K562 (cell line): ENCODE measurements around the gene CALML4. TPM values are rescaled to one million over a fixed set of nuclear protein-coding genes. Genes with fewer than 3 reads are reported as not detected.

Source experiments
- ATAC-seq: fragments of 200-7000 bp; cut with Tn5 transposase; 3 replicates; pipeline ENCODE4 v1.9.1; 2020; ENCODE audit warnings: moderate library complexity
- BruUV-seq: library from RNA; stranded (reverse); fragments of 400-500 nt; replicated peaks from 2 replicates; lab custom pipeline; 2021; lab: Mats Ljungman, UMichigan
- CTCF ChIA-PET: fragments of 300-600 bp; formaldehyde crosslinking; extraction: SDS; loops from one replicate; lab custom pipeline; 2021; ENCODE audit warnings: low intra/inter-chr PET ratio; lab: Yijun Ruan, JAX
- POLR2A ChIA-PET: fragments of 300-600, 350-650 bp; sonication (Branson Sonifier 250); formaldehyde crosslinking; extraction: SDS; loops from one replicate; lab custom pipeline; 2021; ENCODE audit warnings: antibody characterized with exemption, inconsistent platforms; lab: Yijun Ruan, JAX
- DNase-seq, 4 experiments: peaks; one replicate each; pipeline versions ENCODE4 v3.0.0 to v3.0.0-alpha.2; 2011 to 2018; ENCODE audit warnings: low spot score in 3 of 4, mixed read lengths in 3 of 4; ENCODE audit errors: extremely low read depth in 1 of 4
- FAIRE-seq: peaks from 2 replicates; lab custom pipeline; 2011; peaks lifted over from hg19 to GRCh38; lab: Jason Lieb, UNC
- H2AFZ ChIP-seq: 2 replicates; pipeline ENCODE4 v1.6.0; 2011; ENCODE audit warnings: low read depth, low read length, control low read depth, inconsistent platforms
- H3K27ac ChIP-seq: fragments of 200-600 bp; 3 replicates; pipeline ENCODE4 v1.8.0; 2011; ENCODE audit warnings: low read depth, mild to moderate bottlenecking, control low read depth, inconsistent platforms, low read length, moderate library complexity, mixed read lengths; ENCODE audit errors: extremely low read depth
- H3K27me3 ChIP-seq, 2 experiments: fragments of 300-600 bp in 1 of 2; 2 replicates in 1 of 2; 3 replicates in 1 of 2; pipeline versions ENCODE4 v1.6.0 to v1.8.0; 2011; ENCODE audit warnings: inconsistent platforms in 2 of 2, low read length in 2 of 2, mild to moderate bottlenecking in 1 of 2, mixed read lengths in 1 of 2, moderate library complexity in 1 of 2; ENCODE audit not compliant: control insufficient read depth in 2 of 2, insufficient read depth in 2 of 2
- H3K36me3 ChIP-seq: fragments of 300-600 bp; 3 replicates; pipeline ENCODE4 v1.8.0; 2011; ENCODE audit warnings: mild to moderate bottlenecking, low read length, inconsistent platforms; ENCODE audit not compliant: control insufficient read depth, insufficient read depth
- H3K4me1 ChIP-seq, 2 experiments: fragments of 200-600 bp in 1 of 2; replicated peaks in 1 of 2; 2 replicates in 1 of 2; 3 replicates in 1 of 2; pipeline versions ENCODE4 v1.5.1 to v1.8.0; 2011; ENCODE audit warnings: inconsistent platforms in 2 of 2, low read length in 2 of 2, mild to moderate bottlenecking in 1 of 2, mixed read lengths in 1 of 2, moderate library complexity in 1 of 2; ENCODE audit not compliant: control insufficient read depth in 2 of 2, insufficient read depth in 2 of 2
- H3K4me2 ChIP-seq: 2 replicates; pipeline ENCODE4 v1.6.1; 2011; ENCODE audit warnings: low read length, control low read depth, inconsistent platforms, mixed read lengths; ENCODE audit not compliant: insufficient read depth
- H3K4me3 ChIP-seq: fragments of 200-600 bp; sonication (generic), shearing (Covaris generic); 2 replicates; pipeline ENCODE4 v1.5.1; 2016; ENCODE audit warnings: control low read depth, inconsistent platforms
- H3K79me2 ChIP-seq: fragments of 200-600 bp; 3 replicates; pipeline ENCODE4 v1.8.0; 2011; ENCODE audit warnings: low read length, inconsistent platforms; ENCODE audit not compliant: control insufficient read depth, insufficient read depth
- H3K9ac ChIP-seq, 2 experiments: 2 replicates each; pipeline versions ENCODE4 v1.6.0 to v1.6.1; 2011; ENCODE audit warnings: low read depth in 2 of 2, low read length in 2 of 2, control low read depth in 1 of 2, inconsistent platforms in 1 of 2, mild to moderate bottlenecking in 1 of 2, mixed read lengths in 1 of 2; ENCODE audit not compliant: insufficient read depth in 1 of 2
- H3K9me1 ChIP-seq: one replicate; pipeline ENCODE4 v1.6.0; 2011; ENCODE audit warnings: inconsistent platforms, mild to moderate bottlenecking, low read length, moderate library complexity; ENCODE audit not compliant: control insufficient read depth, insufficient read depth
- H3K9me3 ChIP-seq: replicated peaks from 2 replicates; pipeline ENCODE4 v1.5.1; 2011; ENCODE audit warnings: low read depth, low read length, inconsistent platforms; ENCODE audit not compliant: control insufficient read depth, insufficient read depth
- H4K20me1 ChIP-seq: replicated peaks from 2 replicates; pipeline ENCODE4 v1.6.1; 2011; ENCODE audit warnings: low read length, inconsistent platforms, mixed read lengths; ENCODE audit not compliant: control insufficient read depth, insufficient read depth
- ADNP ChIP-seq: fragments of 200-800 bp; sonication (Bioruptor generic); IDR thresholded peaks from 2 replicates; pipeline ENCODE4 v1.6.1; 2016; ENCODE audit warnings: missing genetic modification characterization, missing compliant biosample characterization
- ARHGAP35 ChIP-seq: fragments of 450-650 bp; IDR thresholded peaks from 2 replicates; pipeline ENCODE4 v1.6.1; 2018; ENCODE audit not compliant: partially characterized antibody
- CBX8 ChIP-seq: fragments of 200-600 bp; sonication (generic); IDR thresholded peaks from 2 replicates; pipeline ENCODE4 v1.6.1; 2012; ENCODE audit warnings: borderline replicate concordance, mixed run types, low read depth, mild to moderate bottlenecking, moderate library complexity, mixed read lengths, low read length, control low read depth, inconsistent platforms; ENCODE audit not compliant: poor library complexity, severe bottlenecking; ENCODE audit errors: extremely low read depth
- CEBPG ChIP-seq, 3 experiments: fragments of 200-800 bp in 1 of 3; sonication (Bioruptor generic) in 1 of 3; sonication (generic) in 1 of 3; formaldehyde crosslinking in 1 of 3; IDR thresholded peaks in 2 of 3; conservative IDR thresholded peaks in 1 of 3; 2 replicates each; pipeline versions ENCODE4 v1.6.1 to v1.8.0; 2016 to 2022; ENCODE audit warnings: missing compliant biosample characterization in 2 of 3, missing genetic modification characterization in 2 of 3, mild to moderate bottlenecking in 1 of 3, missing genetic modification reagents in 1 of 3
- ESRRB ChIP-seq: fragments of 250-450 bp; sonication (Bioruptor Pico); IDR thresholded peaks from 2 replicates; pipeline ENCODE4 v1.5.0; 2020; ENCODE audit warnings: mild to moderate bottlenecking, moderate library complexity, borderline replicate concordance
- FOXJ3 ChIP-seq: sonication (generic); formaldehyde crosslinking; IDR thresholded peaks from 2 replicates; pipeline ENCODE4 v1.4.0; 2020; ENCODE audit warnings: mild to moderate bottlenecking, missing genetic modification reagents
- ILK ChIP-seq: fragments of 450-650 bp; IDR thresholded peaks from 2 replicates; pipeline ENCODE4 v1.6.1; 2016; ENCODE audit warnings: missing genetic modification characterization, low read depth, mild to moderate bottlenecking, missing compliant biosample characterization, moderate library complexity, borderline replicate concordance
- KLF6 ChIP-seq: fragments of 250-450 bp; sonication (Bioruptor Pico); IDR thresholded peaks from 2 replicates; pipeline ENCODE4 v1.4.0; 2020; ENCODE audit warnings: mild to moderate bottlenecking, moderate library complexity, borderline replicate concordance
- MCM3 ChIP-seq: fragments of 450-650 bp; IDR thresholded peaks from 2 replicates; pipeline ENCODE4 v1.6.1; 2016
- NR1H2 ChIP-seq: sonication (generic); formaldehyde crosslinking; IDR thresholded peaks from 2 replicates; pipeline ENCODE4 v1.4.0; 2020; ENCODE audit warnings: mild to moderate bottlenecking, missing genetic modification reagents
- PML ChIP-seq: IDR thresholded peaks from 2 replicates; pipeline ENCODE4 v1.6.1; 2012; ENCODE audit warnings: low read length, inconsistent platforms
- POLR2A ChIP-seq: fragments of 450-650 bp; conservative IDR thresholded peaks from 2 replicates; pipeline ENCODE4 v1.6.1; 2016
- POLR2AphosphoS2 ChIP-seq: IDR thresholded peaks from 2 replicates; pipeline ENCODE4 v1.6.1; 2012; ENCODE audit warnings: low read length, improper control_type of control experiment
- POLR2AphosphoS5 ChIP-seq: IDR thresholded peaks from 2 replicates; pipeline ENCODE4 v1.6.1; 2011; ENCODE audit warnings: mild to moderate bottlenecking, low read depth, low read length, moderate library complexity; ENCODE audit not compliant: control insufficient read depth, insufficient read depth
- RBM39 ChIP-seq: fragments of 200-400 bp; formaldehyde crosslinking; optimal IDR thresholded peaks from 2 replicates; pipeline ENCODE3; 2018; ENCODE audit warnings: low read depth, low read length
- SUPT5H ChIP-seq: fragments of 450-650 bp; IDR thresholded peaks from 2 replicates; pipeline ENCODE4 v1.6.1; 2016
- U2AF2 ChIP-seq: fragments of 200-400 bp; formaldehyde crosslinking; optimal IDR thresholded peaks from 2 replicates; pipeline ENCODE3; 2017; ENCODE audit warnings: low read depth, mild to moderate bottlenecking, low read length
- ZFP30 ChIP-seq: fragments of 250-450 bp; sonication (Bioruptor Pico); IDR thresholded peaks from 2 replicates; pipeline ENCODE4 v1.8.0; 2022; ENCODE audit warnings: moderate library complexity, mild to moderate bottlenecking, inconsistent platforms, borderline replicate concordance
- ZNF175 ChIP-seq: fragments of 200-800 bp; sonication (Bioruptor generic); IDR thresholded peaks from 2 replicates; pipeline ENCODE4 v1.6.1; 2016; ENCODE audit warnings: low read depth, mild to moderate bottlenecking, missing genetic modification characterization, missing compliant biosample characterization
- WGBS: fragments of 100-300 bp; shearing (Covaris generic); methylation state at CpG from one replicate; pipeline ENCODE4 v1.1.6; 2016; ENCODE audit warnings: low coverage, mixed read lengths; ENCODE audit not compliant: insufficient coverage; ENCODE audit errors: missing lambda C conversion rate; 5-methylcytosine and 5-hydroxymethylcytosine counted together
- in situ Hi-C: fragments of 300-500 bp; cut with MboI; formaldehyde crosslinking; loops from 4 replicates; pipeline ENCODE4 v1.15.0; 2018; ENCODE audit warnings: inconsistent platforms, mixed read lengths
- intact Hi-C: fragments of 100-400 bp; cut with micrococcal nuclease; formaldehyde crosslinking; loops from 2 replicates; pipeline ENCODE4 v1.14.2; 2022
- polyA plus RNA-seq, 8 experiments: library from polyadenylated mRNA; depleted of rRNA in 4 of 8; stranded (reverse) in 5 of 8; unstranded in 3 of 8; fragments of >200 nt; fragmentation: Nextera tagmentation in 2 of 8; fragmentation: Illumina TruSeq in 1 of 8; extraction: Ambion mirVana in 2 of 8; extraction: Trizol in 1 of 8; gene quantifications; 2 replicates each; pipeline versions ENCODE4 v1.2.1 to v1.2.3, GENCODE V29; 2011 to 2014; ENCODE audit warnings: inconsistent platforms in 1 of 8, missing spikeins in 1 of 8
- total RNA-seq, 7 experiments: library from RNA; depleted of rRNA in 6 of 7; stranded (reverse); fragments of >200 nt in 6 of 7; fragmentation: Illumina TruSeq in 2 of 7; extraction: Trizol in 2 of 7; gene quantifications; 2 replicates each; pipeline versions ENCODE4 v1.2.1 to v1.2.3, GENCODE V29; 2011 to 2021; ENCODE audit warnings: low replicate concordance in 1 of 7

The CALML4 gene
- total and polyA plus RNA-seq, 9 of the 15 experiments (the other 6 are each of a cell fraction or from before 2014, with no cell fraction given), result 2.8 to 30.6 (median 15.5) TPM

DNA sequence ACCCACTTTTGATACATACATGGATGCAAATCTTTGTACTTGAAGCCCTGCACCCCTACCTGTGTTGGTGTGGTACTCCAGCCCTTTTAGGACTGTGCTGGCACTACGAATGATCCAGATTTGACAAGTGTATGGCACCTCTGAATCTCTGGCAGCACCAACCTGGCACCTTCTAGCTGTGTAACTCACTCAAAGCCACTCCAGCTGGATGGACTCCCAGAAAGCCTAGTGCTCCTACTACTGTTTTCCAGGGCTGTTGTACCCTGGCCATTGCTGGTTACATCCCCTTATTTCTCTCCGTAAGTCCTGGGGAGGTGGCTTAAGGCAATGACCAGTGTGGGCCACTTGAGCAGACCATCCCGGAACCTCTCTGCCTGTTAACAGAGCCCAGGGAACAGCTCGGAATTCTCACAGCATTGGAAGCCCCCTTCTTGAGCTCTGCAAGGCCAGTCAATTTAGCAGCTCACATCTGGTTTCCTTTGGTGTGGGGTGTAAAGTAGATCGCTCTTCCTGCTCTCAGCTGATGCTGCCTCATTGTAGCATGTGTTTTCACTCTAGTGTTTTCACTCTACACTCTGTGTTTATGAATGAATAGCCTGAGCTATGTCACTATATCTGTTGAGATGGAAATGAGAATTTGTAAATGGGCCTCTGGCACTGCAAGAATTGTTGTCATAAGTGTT lies 12.2 kb downstream of the CALML4 start:
- DNase-seq, result no peak
- H3K36me3 ChIP-seq, result peaks cover 80% of the 10 kb centered on the region
- no peak overlapping the region for H2AFZ ChIP-seq
- intact Hi-C loops (no loop called here), in situ Hi-C loops (no loop called here)
- no peak for FAIRE-seq
- no peaks in the 10 kb centered on the region for H3K27me3 ChIP-seq
- no peak overlapping the region for H3K4me2 ChIP-seq
- H3K27ac ChIP-seq, result no peak overlapping the region
- POLR2A ChIA-PET, result interaction anchor here (0.5 to 1.5 kb wide), 8 partner anchors 9 to 285 kb away, joined by 3 to 5 read pairs (median 3); partner anchors contain the start of gene CALML4
- no peaks in the 10 kb centered on the region for H3K9me3 ChIP-seq
- BruUV-seq, result no TSS peak
- no peak overlapping the region for H3K4me3 ChIP-seq
- TF ChIP-seq U2AF2 (no peak), RBM39 (no peak), CBX8 (no peak), ESRRB (CRISPR knock-in tag) (no peak), POLR2AphosphoS5 (peak; percentile 14; the same call in 1 of the 2 replicates), CEBPG (CRISPR knock-in tag; IDR thresholded peaks at IDR 0.05) (no peak), CEBPG (tag; conservative IDR thresholded peaks at IDR 0.05 in 1 of 2, IDR thresholded peaks at IDR 0.05 in 1 of 2) (no peak), KLF6 (no peak), ZFP30 (CRISPR knock-in tag) (no peak), FOXJ3 (no peak), SUPT5H (peak; percentile 42; the same call in 1 of the 2 replicates), ADNP (tag) (no peak), ARHGAP35 (no peak), PML (no peak), ILK (tag) (no peak), POLR2AphosphoS2 (0 out of 2 replicates have a peak, but pooled peaks have one; percentile 23), NR1H2 (no peak), POLR2A (peak; percentile 55), ZNF175 (no peak), MCM3 (no peak)
- H3K4me1 ChIP-seq, result peaks cover 0 to 8% of the 10 kb centered on the region in 2 experiments; a peak in 3 of 5 replicates
- H3K9ac ChIP-seq, result no peak overlapping the region
- no peak for ATAC-seq
- H4K20me1 ChIP-seq, result no peaks in the 10 kb centered on the region
- WGBS, result 84% methylated on average over 5 of the region's 5 CpGs
- CTCF ChIA-PET, result no interaction called here
- H3K79me2 ChIP-seq, result no peaks in the 10 kb centered on the region
- no peaks in the 10 kb centered on the region for H3K9me1 ChIP-seq
